ENCODE results near the gene SLC6A9. TPM values are rescaled to one million over a fixed set of nuclear protein-coding genes. Genes with fewer than 3 reads are reported as not detected.

The SLC6A9 gene
- total RNA-seq, 1 donor from 2014 or later, result 3.6 TPM

Other genes with a start within 250 kb of the SLC6A9 start
- 0.49 TPM for gene ARTN, start 97.7 kb downstream of the SLC6A9 start, total RNA-seq
- gene IPO13, start 84.5 kb downstream of the SLC6A9 start, total RNA-seq, result 7.8 TPM
- gene DPH2, start 61.5 kb downstream of the SLC6A9 start, total RNA-seq, result 14.2 TPM
- 58.6 TPM for gene ATP6V0B, start 56.5 kb downstream of the SLC6A9 start, total RNA-seq
- gene B4GALT2, start 52.3 kb downstream of the SLC6A9 start, total RNA-seq, result 20.8 TPM
- gene CCDC24, start 39.9 kb downstream of the SLC6A9 start, total RNA-seq, result 2.0 TPM
- not detected for gene KLF17, start 87.4 kb upstream of the SLC6A9 start, total RNA-seq
- not detected for gene KLF18, start 110.2 kb upstream of the SLC6A9 start, total RNA-seq
- 27.1 TPM for gene DMAP1, start 182.0 kb upstream of the SLC6A9 start, total RNA-seq